GM21390 (cell line): ENCODE results near the gene TES.
"Not testable (repeated sequence)": the region's sequence is repeated elsewhere in the genome, so short reads cannot be mapped to it uniquely, and the experiment has no call there.

Source experiments
- ATAC-seq: cut with Tn5 transposase; IDR thresholded peaks from one replicate; pipeline ENCODE4 v1.9.1; 2021; ENCODE audit not compliant: unreplicated experiment

Gene TES

GRCh38 chr7:116210345-116211005 lies at the start of gene TES:
Gene TES, plus strand, starts transcription at chr7:116210539. Its CDS starts 169 bp downstream, at chr7:116210708.
- peak; percentile 83 for ATAC-seq

GRCh38 chr7:116161728-116162127 lies 48.6 kb upstream of the TES start:
- ATAC-seq = no peak

DNA sequence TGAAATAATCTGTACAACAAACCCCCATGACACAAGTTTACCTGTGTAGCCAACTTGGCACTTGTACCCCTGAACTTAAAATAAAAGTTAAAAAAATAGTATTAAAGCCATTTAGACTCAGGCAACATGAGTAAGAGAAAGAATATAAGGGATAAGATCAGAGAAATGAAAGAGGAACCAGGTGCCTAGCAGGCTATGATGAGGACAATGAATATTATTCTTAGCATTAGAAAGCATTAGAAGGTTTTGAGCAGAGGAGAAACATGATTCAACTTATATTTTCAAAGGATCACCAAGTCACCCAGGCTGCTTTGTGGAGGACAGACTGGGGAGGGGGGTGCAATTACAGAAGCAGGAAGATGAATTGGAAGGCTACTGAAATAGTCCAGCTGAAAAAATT lies 48.1 kb upstream of the TES start:
- peak; percentile 44 for ATAC-seq

DNA sequence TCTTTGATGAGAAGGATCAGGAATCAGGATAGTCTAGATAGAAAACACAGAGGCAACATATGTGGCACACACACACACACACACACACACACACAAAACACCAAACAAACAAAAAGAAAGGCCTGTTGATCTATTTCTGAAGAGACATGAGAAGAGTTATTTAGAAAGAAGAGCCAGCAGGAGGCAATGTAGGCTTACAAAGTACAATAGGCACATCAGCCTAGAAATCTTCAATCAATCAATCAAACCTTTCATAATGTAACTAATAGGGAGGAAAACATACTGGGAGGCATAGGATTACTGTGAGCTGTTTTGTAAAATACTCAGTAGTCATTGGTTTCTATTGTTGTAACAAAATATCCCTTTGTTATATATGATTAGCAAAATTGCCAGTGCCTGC lies 47.3 kb upstream of the TES start:
- no peak for ATAC-seq

GRCh38 chr7:116164552-116165306 lies 45.6 kb upstream of the TES start:
- ATAC-seq = no peak

GRCh38 chr7:116165717-116166116 lies 44.6 kb upstream of the TES start:
- ATAC-seq = peak; percentile 63

- no peak for ATAC-seq
Measured at GRCh38 chr7:116166156-116166555, 44.2 kb upstream of the TES start.

DNA sequence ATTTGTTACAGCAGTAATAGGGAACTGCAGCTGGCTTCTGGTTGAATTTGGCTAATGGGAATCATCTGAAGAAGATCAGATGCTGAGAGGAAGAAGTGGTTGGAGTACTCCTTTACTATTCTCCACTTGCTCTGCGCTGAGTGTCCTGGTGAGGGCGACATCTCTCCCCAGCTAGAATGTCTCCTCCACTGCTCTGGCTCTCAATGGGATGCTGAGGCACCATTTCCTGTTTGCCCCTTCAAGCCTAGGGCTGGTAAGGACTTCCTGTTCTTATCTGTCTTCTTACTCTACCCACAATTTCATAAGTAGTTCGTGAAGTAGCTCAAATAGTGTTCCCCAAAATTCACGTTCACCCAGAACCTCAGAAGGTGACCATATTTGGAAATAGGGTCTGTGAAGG lies 43.2 kb upstream of the TES start:
- ATAC-seq = no peak

DNA sequence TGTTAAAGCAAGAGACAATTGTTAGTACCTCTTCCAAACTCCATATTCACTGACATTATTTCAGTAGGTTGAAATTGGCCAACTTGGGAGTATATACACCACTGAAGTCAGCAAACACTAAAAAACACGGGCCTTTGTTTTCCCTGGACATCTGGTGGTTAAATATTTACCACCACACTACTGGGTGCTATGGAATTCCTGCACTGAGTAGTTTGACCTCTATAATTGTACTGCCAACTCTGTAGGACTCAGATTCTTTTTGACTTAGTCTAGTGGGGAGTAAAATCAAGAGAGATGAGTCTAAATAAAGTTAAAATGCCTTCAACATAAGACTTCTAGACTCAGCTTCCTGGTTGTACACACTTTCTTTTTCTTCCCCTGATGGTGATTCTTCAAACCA lies 41.3 kb upstream of the TES start:
- no peak for ATAC-seq

DNA sequence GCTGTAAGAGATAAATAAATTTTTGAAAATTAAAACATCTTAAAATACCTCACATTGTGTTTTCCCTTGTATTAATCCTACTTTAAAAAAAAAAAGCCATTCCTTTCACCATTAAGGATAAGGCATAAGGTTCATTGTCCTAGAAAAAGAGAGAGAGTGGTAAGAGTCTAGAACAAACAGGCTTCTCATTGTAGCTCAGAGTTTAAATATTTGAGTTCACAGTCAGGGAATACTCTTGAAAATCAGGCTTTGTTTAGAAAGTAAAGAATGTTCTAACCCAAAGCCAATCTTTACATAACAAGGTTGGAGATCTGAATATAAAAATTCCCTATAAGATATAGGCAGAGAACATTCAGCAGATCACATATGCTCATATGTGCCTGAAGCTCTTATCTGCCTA lies 40.2 kb upstream of the TES start:
- no peak for ATAC-seq

DNA sequence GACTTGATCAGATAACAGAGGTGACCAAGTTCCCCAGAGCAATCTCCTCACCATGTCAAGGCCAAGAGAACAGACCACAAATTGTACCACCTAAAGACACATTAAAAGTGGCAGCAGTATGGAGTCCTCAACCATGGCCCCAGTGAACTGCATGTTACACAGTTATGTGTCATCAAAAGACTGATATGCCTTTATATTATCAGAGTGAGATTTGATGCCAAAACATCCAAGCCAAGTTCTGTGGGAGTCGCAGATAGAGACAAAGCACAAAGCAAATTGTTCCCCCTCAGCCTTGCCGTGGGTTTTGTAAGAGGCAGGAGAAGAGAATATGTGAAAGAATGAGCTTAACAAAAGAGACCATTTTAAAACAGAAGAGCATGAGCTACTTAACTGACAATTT lies 39.2 kb upstream of the TES start:
- no peak for ATAC-seq

GRCh38 chr7:116172353-116172752 lies 38.0 kb upstream of the TES start:
- ATAC-seq = no peak

GRCh38 chr7:116173051-116174028 lies 37.0 kb upstream of the TES start:
- ATAC-seq = peak; percentile 52

DNA sequence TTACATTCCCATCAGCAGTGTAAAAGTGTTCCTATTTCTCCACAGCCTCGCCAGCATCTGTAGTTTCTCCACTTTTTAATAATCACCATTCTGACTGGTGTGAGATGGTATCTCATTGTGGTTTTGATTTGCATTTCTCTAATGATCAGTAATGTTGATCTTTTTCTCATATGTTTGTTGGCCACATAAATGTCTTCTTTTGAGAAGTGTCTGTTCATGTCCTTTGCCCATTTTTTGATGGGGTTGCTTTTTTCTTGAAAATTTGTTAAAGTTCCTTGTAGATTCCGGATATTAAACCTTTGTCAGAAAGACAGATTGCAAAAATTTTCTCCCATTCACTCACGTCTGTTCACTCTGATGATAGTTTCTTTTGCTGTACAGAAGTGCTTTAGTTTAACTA lies 35.2 kb upstream of the TES start:
- not testable (repeated sequence) for ATAC-seq

DNA sequence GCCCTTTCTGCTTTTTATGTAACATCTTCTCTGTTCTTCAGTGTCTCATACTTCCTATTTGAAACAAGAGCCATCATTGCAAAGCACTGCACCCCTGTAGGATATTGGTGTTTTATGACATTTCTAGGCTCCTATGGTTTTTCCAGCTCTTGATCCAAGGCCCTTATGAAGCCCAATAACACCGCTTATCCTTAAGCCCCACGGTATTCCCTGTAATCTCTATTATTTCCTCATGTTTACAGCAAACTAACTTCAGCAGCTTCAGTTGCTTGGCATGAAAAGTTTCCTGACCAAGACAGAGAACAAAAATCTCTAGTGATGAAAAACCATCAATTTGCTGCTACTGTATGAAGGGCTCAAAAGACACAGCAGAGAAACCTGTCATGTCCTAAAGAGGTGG lies 34.1 kb upstream of the TES start:
- ATAC-seq = no peak

- ATAC-seq = no peak
Measured at GRCh38 chr7:116177009-116177408, 33.3 kb upstream of the TES start.

- peak; percentile 87 for ATAC-seq
Measured at GRCh38 chr7:116180302-116180701, 30.0 kb upstream of the TES start.

DNA sequence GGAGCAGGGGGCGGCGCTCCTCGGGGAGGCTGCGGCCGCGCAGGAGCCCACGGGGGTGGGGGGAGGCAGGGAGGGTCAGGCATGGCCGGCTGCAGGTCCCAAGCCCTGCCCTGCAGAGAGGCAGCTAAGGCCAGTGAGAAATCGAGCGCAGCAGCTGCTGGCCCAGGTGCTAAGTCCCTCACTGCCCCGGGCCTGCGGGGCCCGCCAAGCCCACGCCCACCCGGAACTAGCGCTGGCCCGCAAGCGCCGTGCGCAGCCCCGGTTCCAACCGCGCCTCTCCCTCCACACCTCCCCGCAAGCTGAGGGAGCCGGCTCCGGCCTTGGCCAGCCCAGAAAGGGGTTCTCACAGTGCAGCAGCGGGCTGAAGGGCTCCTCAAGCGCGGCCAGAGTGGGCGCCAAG lies 28.3 kb upstream of the TES start:
- ATAC-seq = no peak

DNA sequence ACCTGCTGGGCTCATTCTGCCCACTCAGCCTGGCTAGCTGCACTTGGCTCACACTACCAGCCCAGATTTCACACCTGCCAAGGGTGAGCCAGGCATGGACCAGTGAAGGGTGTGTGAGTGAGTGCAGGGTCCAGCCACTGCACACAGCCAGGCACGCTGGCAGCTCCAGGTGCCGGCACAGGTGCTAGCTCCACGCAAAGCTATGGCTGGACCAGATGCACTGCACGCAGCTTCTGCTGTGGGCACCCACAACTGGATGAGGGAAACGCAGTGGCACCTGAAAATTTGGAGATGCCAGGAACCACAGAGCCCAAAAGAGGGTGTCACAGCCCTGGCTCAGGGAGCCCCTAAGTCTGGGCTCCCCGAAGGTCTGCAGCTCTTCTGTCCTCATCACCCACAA lies 24.9 kb upstream of the TES start:
- ATAC-seq = no peak

DNA sequence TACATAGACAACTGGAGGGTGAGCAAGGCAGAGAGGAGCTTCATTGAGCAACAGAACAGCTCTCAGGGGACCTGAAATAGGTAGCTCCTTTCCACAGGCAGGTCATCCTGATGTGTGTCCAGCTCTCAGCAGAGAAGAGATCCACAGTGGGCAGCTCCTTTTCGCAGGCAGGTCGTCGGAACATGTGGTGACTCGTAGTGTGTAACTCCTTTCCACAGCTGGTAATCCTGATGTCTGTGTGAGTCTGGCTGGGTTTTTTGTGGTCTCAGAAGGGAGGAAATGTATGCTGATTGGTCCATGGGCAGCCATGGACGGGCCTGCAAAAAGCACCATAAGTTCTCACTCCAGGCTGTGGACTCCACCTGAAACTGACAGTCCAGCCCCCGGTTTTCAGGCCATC lies 24.4 kb upstream of the TES start:
- no peak for ATAC-seq

DNA sequence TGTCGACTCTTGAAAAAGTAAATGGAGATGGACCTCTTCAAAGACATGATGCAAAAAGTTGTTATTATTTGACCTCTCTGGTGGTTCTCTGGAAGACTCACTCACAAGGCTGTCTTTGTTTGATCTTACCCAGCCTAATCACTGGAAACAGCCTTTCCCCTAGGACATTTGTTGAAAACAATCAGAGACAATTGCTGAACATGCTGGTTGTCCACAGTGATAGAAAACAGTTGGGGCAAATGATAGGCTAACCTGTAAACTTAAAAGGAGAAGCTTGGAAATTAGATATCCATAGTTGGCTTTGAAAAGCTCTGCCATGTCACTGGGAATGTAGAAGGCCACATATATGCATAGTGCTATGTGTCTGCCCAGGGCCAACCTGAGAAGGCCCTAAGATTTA lies 22.9 kb upstream of the TES start:
- no peak for ATAC-seq
